Erythroblast (primary cell): ENCODE results near the gene ADAT1.

ENCODE experiments used
- GATA1 ChIP-seq: IDR thresholded peaks from 2 replicates; pipeline ENCODE4 v1.6.1; 2011; ENCODE audit warnings: low read depth, mild to moderate bottlenecking, control low read depth, low read length, moderate library complexity
- POLR2A ChIP-seq: IDR thresholded peaks from 2 replicates; pipeline ENCODE4 v1.6.1; 2011; ENCODE audit warnings: mild to moderate bottlenecking, low read length

DNA sequence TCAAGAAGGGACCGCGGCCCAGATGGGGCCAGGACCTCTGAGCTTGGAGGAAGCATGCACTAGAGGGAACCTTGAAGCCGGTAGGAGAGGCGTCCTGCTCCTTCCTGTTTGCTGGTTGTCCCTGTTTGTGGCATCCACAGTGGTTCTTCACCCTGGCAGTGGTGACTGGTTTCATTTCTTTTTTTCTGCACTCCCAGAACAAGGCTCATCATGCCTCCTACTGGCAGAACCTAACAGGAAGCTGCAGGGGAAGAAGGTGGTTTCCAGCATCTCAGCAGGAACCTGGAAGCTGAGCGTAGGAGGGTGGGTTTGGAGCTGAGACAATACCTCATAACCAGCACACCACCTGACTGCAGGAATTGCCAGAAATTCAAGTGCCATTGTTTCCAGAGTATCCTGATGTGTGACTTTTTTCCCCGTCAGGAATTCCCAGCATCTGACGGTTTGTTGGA, 72.8 kb downstream of the ADAT1 start:
- TF ChIP-seq POLR2A (no peak), GATA1 (no peak)
